HepG2 (cell line): ENCODE data around the gene SMARCD1. TPM values are rescaled to one million over a fixed set of nuclear protein-coding genes. Genes with fewer than 3 reads are reported as not detected.

ENCODE experiments used
- ATAC-seq: fragments of 200-7000 bp; cut with Tn5 transposase; 3 replicates; pipeline ENCODE4 v1.9.1; 2020; ENCODE audit warnings: mild to moderate bottlenecking, moderate library complexity
- BruUV-seq: library from RNA; stranded (reverse); fragments of 400-500 nt; replicated peaks from 2 replicates; lab custom pipeline; 2021; lab: Mats Ljungman, UMichigan
- CTCF ChIA-PET: fragments of 300-600 bp; formaldehyde crosslinking; extraction: SDS; loops from one replicate; lab custom pipeline; 2021; ENCODE audit warnings: low total read pairs, inconsistent platforms, low intra/inter-chr PET ratio; lab: Yijun Ruan, JAX
- POLR2A ChIA-PET: fragments of 350-600 bp; sonication (Branson Sonifier 250); formaldehyde crosslinking; loops from one replicate; lab custom pipeline; 2020; ENCODE audit warnings: antibody characterized with exemption, inconsistent platforms; lab: Yijun Ruan, JAX
- DNase-seq: peaks from one replicate; pipeline ENCODE4 v3.0.0-alpha.2; 2015; ENCODE audit warnings: low spot score
- FAIRE-seq: peaks from 3 replicates; lab custom pipeline; 2011; peaks lifted over from hg19 to GRCh38; lab: Jason Lieb, UNC
- H2AFZ ChIP-seq: one replicate; pipeline ENCODE4 v1.6.1; 2011; ENCODE audit warnings: low read length, inconsistent platforms
- H3K27ac ChIP-seq: fragments of 300-600 bp; 3 replicates; pipeline ENCODE4 v1.8.0; 2011; ENCODE audit warnings: mixed run types, mild to moderate bottlenecking, mixed read lengths, low read length, inconsistent platforms; ENCODE audit not compliant: insufficient read depth; ENCODE audit errors: extremely low read length
- H3K27me3 ChIP-seq, 2 experiments: fragments of 200-600 bp in 1 of 2; 2 replicates in 1 of 2; 3 replicates in 1 of 2; pipeline versions ENCODE4 v1.6.0 to v1.8.0; 2011; ENCODE audit warnings: low read length in 2 of 2, mild to moderate bottlenecking in 2 of 2, moderate library complexity in 2 of 2, inconsistent platforms in 1 of 2; ENCODE audit not compliant: insufficient read depth in 2 of 2, control insufficient read depth in 1 of 2
- H3K36me3 ChIP-seq, 2 experiments: fragments of 200-600 bp in 1 of 2; replicated peaks in 1 of 2; 2 replicates in 1 of 2; 3 replicates in 1 of 2; pipeline versions ENCODE4 v1.5.1 to v1.8.0; 2011; ENCODE audit warnings: low read length in 2 of 2, inconsistent platforms in 1 of 2; ENCODE audit not compliant: insufficient read depth in 2 of 2, control insufficient read depth in 1 of 2
- H3K4me1 ChIP-seq: 2 replicates; pipeline ENCODE4 v1.5.1; 2012; ENCODE audit warnings: low read length, inconsistent platforms; ENCODE audit not compliant: insufficient read depth
- H3K4me2 ChIP-seq: 2 replicates; pipeline ENCODE4 v1.6.0; 2011; ENCODE audit warnings: low read depth, low read length, inconsistent platforms
- H3K4me3 ChIP-seq, 3 experiments: fragments of 200-600 bp in 1 of 3; sonication (generic), shearing (Covaris generic) in 1 of 3; replicated peaks in 1 of 3; 2 replicates each; pipeline ENCODE4 v1.5.1; 2011 to 2016; ENCODE audit warnings: low read length in 3 of 3, inconsistent platforms in 2 of 3, low read depth in 2 of 3, mild to moderate bottlenecking in 2 of 3, control low read depth in 1 of 3, mixed read lengths in 1 of 3; ENCODE audit not compliant: insufficient read depth in 1 of 3
- H3K79me2 ChIP-seq: one replicate; pipeline ENCODE4 v1.6.1; 2011; ENCODE audit warnings: low read length, inconsistent platforms; ENCODE audit not compliant: insufficient read depth
- H3K9ac ChIP-seq: 2 replicates; pipeline ENCODE4 v1.6.0; 2011; ENCODE audit warnings: mild to moderate bottlenecking, low read depth, low read length, inconsistent platforms; ENCODE audit not compliant: insufficient read depth
- H3K9me3 ChIP-seq: 2 replicates; pipeline ENCODE4 v1.5.1; 2012; ENCODE audit warnings: mild to moderate bottlenecking, low read length
- H4K20me1 ChIP-seq: 2 replicates; pipeline ENCODE4 v1.6.0; 2011; ENCODE audit warnings: inconsistent platforms, mild to moderate bottlenecking, low read length, moderate library complexity; ENCODE audit not compliant: insufficient read depth
- ARID4A ChIP-seq: sonication (generic); formaldehyde crosslinking; IDR thresholded peaks from 2 replicates; pipeline ENCODE4 v1.5.0; 2020; ENCODE audit warnings: mild to moderate bottlenecking, missing genetic modification reagents, borderline replicate concordance
- ELF3 ChIP-seq: IDR thresholded peaks from 2 replicates; pipeline ENCODE4 v1.6.1; 2016; ENCODE audit warnings: missing genetic modification reagents, missing compliant biosample characterization
- FOXK2 ChIP-seq: fragments of 450-650 bp; IDR thresholded peaks from 2 replicates; pipeline ENCODE4 v1.6.1; 2016
- HDAC1 ChIP-seq: sonication (generic); formaldehyde crosslinking; IDR thresholded peaks from 2 replicates; pipeline ENCODE4 v1.5.1; 2020; ENCODE audit warnings: mild to moderate bottlenecking, missing genetic modification reagents
- MYPOP ChIP-seq: sonication (generic); formaldehyde crosslinking; IDR thresholded peaks from 2 replicates; pipeline ENCODE4 v1.8.1; 2023; ENCODE audit warnings: mild to moderate bottlenecking, moderate library complexity, missing genetic modification reagents
- NCOA2 ChIP-seq: sonication (generic); formaldehyde crosslinking; IDR thresholded peaks from 2 replicates; pipeline ENCODE4 v1.8.0; 2022; ENCODE audit warnings: inconsistent platforms
- SOX13 ChIP-seq, 3 experiments: fragments of 450-650 bp in 1 of 3; sonication (generic) in 1 of 3; formaldehyde crosslinking in 1 of 3; IDR thresholded peaks in 2 of 3; conservative IDR thresholded peaks in 1 of 3; 2 replicates each; pipeline versions ENCODE4 v1.5.0 to v1.6.1; 2016 to 2020; ENCODE audit warnings: antibody characterized with exemption in 1 of 3, mild to moderate bottlenecking in 1 of 3, missing compliant biosample characterization in 1 of 3, missing genetic modification reagents in 1 of 3, moderate library complexity in 1 of 3
- SP1 ChIP-seq, 2 experiments: fragments of 450-650 bp in 1 of 2; sonication (generic) in 1 of 2; formaldehyde crosslinking in 1 of 2; IDR thresholded peaks; 2 replicates each; pipeline versions ENCODE4 v1.4.0 to v1.6.1; 2016 to 2020; ENCODE audit warnings: missing genetic modification reagents in 1 of 2
- ZFP36L2 ChIP-seq: sonication (generic); formaldehyde crosslinking; IDR thresholded peaks from 2 replicates; pipeline ENCODE4 v1.4.0; 2020; ENCODE audit warnings: missing genetic modification reagents
- ZNF879 ChIP-seq: sonication (generic); formaldehyde crosslinking; IDR thresholded peaks from 2 replicates; pipeline ENCODE4 v1.8.1; 2023; ENCODE audit warnings: missing genetic modification reagents
- WGBS: methylation state at CpG from one replicate; pipeline ENCODE4 v1.1.6; 2017; ENCODE audit warnings: low lambda C conversion rate; 5-methylcytosine and 5-hydroxymethylcytosine counted together
- in situ Hi-C: cut with HindIII; loops from 2 replicates; pipeline ENCODE4 v1.10.0; 2017; ENCODE audit warnings: low pct_unique_long_range_greater_than_20kb; ENCODE audit not compliant: extremely low pct_ligation_motif_present
- intact Hi-C: fragments of 100-400 bp; cut with micrococcal nuclease; formaldehyde crosslinking; loops from one replicate; pipeline ENCODE4 v1.10.0; 2022; ENCODE audit not compliant: unreplicated experiment
- polyA plus RNA-seq, 8 experiments: library from polyadenylated mRNA; depleted of rRNA in 3 of 8; stranded (reverse) in 7 of 8; unstranded in 1 of 8; fragments of >200 nt; fragmentation: Illumina TruSeq in 4 of 8; extraction: Trizol in 4 of 8; gene quantifications; 2 replicates each; pipeline versions ENCODE4 v1.2.1 to v1.2.3, GENCODE V29; 2011 to 2016; ENCODE audit warnings: low read depth in 4 of 8, missing spikeins in 1 of 8, mixed read lengths in 1 of 8; ENCODE audit not compliant: insufficient read depth in 1 of 8
- total RNA-seq, 5 experiments: library from RNA; depleted of rRNA; stranded (reverse); fragments of >200 nt; fragmentation: Illumina TruSeq; extraction: Trizol; gene quantifications; 2 replicates each; pipeline ENCODE4 v1.2.3, GENCODE V29; 2016; ENCODE audit warnings: low read depth in 1 of 5
- TF ChIP-seq, protein P1 (sequence below): sonication (generic); formaldehyde crosslinking; IDR thresholded peaks from 2 replicates; pipeline ENCODE4 v1.4.0; 2020; ENCODE audit warnings: missing genetic modification reagents, borderline replicate concordance
- TF ChIP-seq, protein P2 (sequence below): sonication (generic); formaldehyde crosslinking; conservative IDR thresholded peaks from 2 replicates; pipeline ENCODE4 v1.8.0; 2022; ENCODE audit warnings: mild to moderate bottlenecking, moderate library complexity, missing genetic modification reagents

Gene SMARCD1
- total and polyA plus RNA-seq, 2 of the 13 experiments (the other 11 are each of a cell fraction or from before 2014, with no cell fraction given), result 51.7 to 54.6 TPM

DNA sequence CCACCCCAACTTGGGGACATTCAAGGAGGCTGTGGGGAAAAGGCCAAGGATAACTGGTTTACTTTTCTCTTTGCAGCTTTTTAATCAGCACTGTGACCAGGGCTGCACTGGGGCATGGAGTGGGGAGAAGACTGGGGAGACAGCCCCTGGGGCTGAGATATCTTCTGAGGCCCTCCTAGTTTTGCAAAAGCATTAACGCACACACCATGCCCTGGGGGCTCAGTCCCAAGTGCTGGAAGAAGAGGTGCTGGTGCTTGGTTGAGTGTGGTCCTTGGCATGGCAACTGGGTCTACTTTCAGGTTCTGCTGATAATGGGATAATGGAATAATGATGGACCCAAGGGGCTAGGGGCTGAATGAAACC is 9.4 kb upstream of the SMARCD1 start:
- intact Hi-C loops, result loop anchor here (1.0 to 2.0 kb wide), 4 partner anchors 35 to 100 kb away; partner anchors contain the start of gene CERS5
- H3K9ac ChIP-seq, result peak overlapping the region; percentile 53
- ATAC-seq, result peak; percentile 4; the same call in 2 of the 3 replicates
- no peak for FAIRE-seq
- H4K20me1 ChIP-seq, result no peaks in the 10 kb centered on the region
- CTCF ChIA-PET, result interaction anchor here (1.3 to 2.5 kb wide), 5 partner anchors 13 to 239 kb away, joined by 4 to 25 read pairs (median 5); no protein-coding TSS in a partner anchor
- peak overlapping the region; percentile 15 to 63 (median 38); a peak in 5 of 6 replicates for H3K4me3 ChIP-seq
- H2AFZ ChIP-seq, result peak overlapping the region; percentile 89
- H3K4me2 ChIP-seq, result peak overlapping the region; percentile 96
- TF ChIP-seq NCOA2 (CRISPR knock-in tag) (no peak), SP1 (IDR thresholded peaks at IDR 0.05) (no peak), SP1 (CRISPR knock-in tag; IDR thresholded peaks at IDR 0.05) (no peak), FOXK2 (no peak), ELF3 (CRISPR knock-in tag) (no peak), MYPOP (CRISPR knock-in tag) (0 out of 2 replicates have a peak, but pooled peaks have one; percentile 14), ZNF879 (CRISPR knock-in tag) (no peak), ARID4A (CRISPR knock-in tag) (0 out of 2 replicates have a peak, but pooled peaks have one; percentile 0), SOX13 (IDR thresholded peaks at IDR 0.05) (no peak), SOX13 (CRISPR knock-in tag; conservative IDR thresholded peaks at IDR 0.05 in 1 of 2, IDR thresholded peaks at IDR 0.05 in 1 of 2) (0 out of 4 replicates have a peak, but pooled peaks of 1 of the 2 experiments have one; percentile 0), HDAC1 (CRISPR knock-in tag) (0 out of 2 replicates have a peak, but pooled peaks have one; percentile 8), ZFP36L2 (no peak)
- TF ChIP-seq, protein P1, sequence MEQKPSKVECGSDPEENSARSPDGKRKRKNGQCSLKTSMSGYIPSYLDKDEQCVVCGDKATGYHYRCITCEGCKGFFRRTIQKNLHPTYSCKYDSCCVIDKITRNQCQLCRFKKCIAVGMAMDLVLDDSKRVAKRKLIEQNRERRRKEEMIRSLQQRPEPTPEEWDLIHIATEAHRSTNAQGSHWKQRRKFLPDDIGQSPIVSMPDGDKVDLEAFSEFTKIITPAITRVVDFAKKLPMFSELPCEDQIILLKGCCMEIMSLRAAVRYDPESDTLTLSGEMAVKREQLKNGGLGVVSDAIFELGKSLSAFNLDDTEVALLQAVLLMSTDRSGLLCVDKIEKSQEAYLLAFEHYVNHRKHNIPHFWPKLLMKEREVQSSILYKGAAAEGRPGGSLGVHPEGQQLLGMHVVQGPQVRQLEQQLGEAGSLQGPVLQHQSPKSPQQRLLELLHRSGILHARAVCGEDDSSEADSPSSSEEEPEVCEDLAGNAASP (CRISPR knock-in tag), result 0 out of 2 replicates have a peak, but pooled peaks have one; percentile 3
- TF ChIP-seq, protein P2, sequence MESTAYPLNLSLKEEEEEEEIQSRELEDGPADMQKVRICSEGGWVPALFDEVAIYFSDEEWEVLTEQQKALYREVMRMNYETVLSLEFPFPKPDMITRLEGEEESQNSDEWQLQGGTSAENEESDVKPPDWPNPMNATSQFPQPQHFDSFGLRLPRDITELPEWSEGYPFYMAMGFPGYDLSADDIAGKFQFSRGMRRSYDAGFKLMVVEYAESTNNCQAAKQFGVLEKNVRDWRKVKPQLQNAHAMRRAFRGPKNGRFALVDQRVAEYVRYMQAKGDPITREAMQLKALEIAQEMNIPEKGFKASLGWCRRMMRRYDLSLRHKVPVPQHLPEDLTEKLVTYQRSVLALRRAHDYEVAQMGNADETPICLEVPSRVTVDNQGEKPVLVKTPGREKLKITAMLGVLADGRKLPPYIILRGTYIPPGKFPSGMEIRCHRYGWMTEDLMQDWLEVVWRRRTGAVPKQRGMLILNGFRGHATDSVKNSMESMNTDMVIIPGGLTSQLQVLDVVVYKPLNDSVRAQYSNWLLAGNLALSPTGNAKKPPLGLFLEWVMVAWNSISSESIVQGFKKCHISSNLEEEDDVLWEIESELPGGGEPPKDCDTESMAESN (CRISPR knock-in tag), result no peak
- in situ Hi-C loops, result no loop called here
- POLR2A ChIA-PET, result interaction anchor here (2.4 to 3.5 kb wide), 2 partner anchors 9 to 36 kb away, joined by 13 to 21 read pairs; partner anchors contain the start of genes COX14 and SMARCD1
- H3K27ac ChIP-seq, result peak overlapping the region; percentile 61
- H3K9me3 ChIP-seq, result no peaks in the 10 kb centered on the region
- DNase-seq, result no peak
- WGBS, result 100% methylated on average over 1 of the region's 1 CpG
- H3K27me3 ChIP-seq, result peaks cover 1 to 7% of the 10 kb centered on the region in 2 experiments; a peak in 3 of 5 replicates
- no TSS peak for BruUV-seq
- no peaks in the 10 kb centered on the region for H3K36me3 ChIP-seq
- H3K4me1 ChIP-seq, result peaks cover 51% of the 10 kb centered on the region
- H3K79me2 ChIP-seq, result no peaks in the 10 kb centered on the region
